GM12878 (cell line): ENCODE results near the gene KRTAP10-6.

ENCODE experiments used
- E4F1 ChIP-seq: fragments of 450-650 bp; IDR thresholded peaks from 2 replicates; pipeline ENCODE4 v1.6.1; 2018; ENCODE audit warnings: borderline replicate concordance, mild to moderate bottlenecking; ENCODE audit not compliant: partially characterized antibody
- EZH2 ChIP-seq: IDR thresholded peaks from 2 replicates; pipeline ENCODE4 v1.6.1; 2012; ENCODE audit warnings: low read depth, mild to moderate bottlenecking, control low read depth, inconsistent platforms, low read length, borderline replicate concordance; ENCODE audit not compliant: control insufficient read depth
- MAX ChIP-seq: IDR thresholded peaks from 2 replicates; pipeline ENCODE4 v1.6.1; 2012; ENCODE audit warnings: low read depth, low read length, improper control_type of control experiment
- POLR2A ChIP-seq: IDR thresholded peaks from 2 replicates; pipeline ENCODE4 v1.6.1; 2011; ENCODE audit warnings: low read depth, mild to moderate bottlenecking, low read length
- RAD21 ChIP-seq: IDR thresholded peaks from 2 replicates; pipeline ENCODE4 v1.6.1; 2011; ENCODE audit warnings: mild to moderate bottlenecking, low read depth, low read length, moderate library complexity; ENCODE audit not compliant: insufficient read depth
- RCOR1 ChIP-seq: conservative IDR thresholded peaks from 2 replicates; pipeline ENCODE4 v1.6.1; 2012; ENCODE audit warnings: low read depth, low read length, improper control_type of control experiment
- SIN3A ChIP-seq: IDR thresholded peaks from 2 replicates; pipeline ENCODE4 v1.6.1; 2012; ENCODE audit warnings: low read depth, low read length, improper control_type of control experiment
- SUPT20H ChIP-seq: IDR thresholded peaks from 2 replicates; pipeline ENCODE4 v1.6.1; 2011; ENCODE audit warnings: low read depth, mild to moderate bottlenecking, low read length, moderate library complexity, borderline replicate concordance; ENCODE audit not compliant: control insufficient read depth
- TF ChIP-seq, protein P1 (sequence below): IDR thresholded peaks from 2 replicates; pipeline ENCODE4 v1.6.1; 2011; ENCODE audit warnings: low read depth, low read length, improper control_type of control experiment, borderline replicate concordance
- TF ChIP-seq, protein P2 (sequence below): IDR thresholded peaks from 2 replicates; pipeline ENCODE4 v1.6.1; 2012; ENCODE audit warnings: low read depth, low read length, improper control_type of control experiment
- TF ChIP-seq, protein P3 (sequence below), 3 experiments: IDR thresholded peaks in 2 of 3; conservative IDR thresholded peaks in 1 of 3; 2 replicates each; pipeline ENCODE4 v1.5.1; 2011; ENCODE audit warnings: low read depth in 3 of 3, low read length in 3 of 3, mild to moderate bottlenecking in 3 of 3, control low read depth in 2 of 3, moderate library complexity in 2 of 3, inconsistent platforms in 1 of 3, mixed read lengths in 1 of 3; ENCODE audit not compliant: control insufficient read depth in 2 of 3, insufficient read depth in 1 of 3; ENCODE audit errors: extremely low read depth in 1 of 3
- TF ChIP-seq, protein P4 (sequence below): fragments of 450-650 bp; IDR thresholded peaks from 2 replicates; pipeline ENCODE4 v1.6.1; 2017; ENCODE audit warnings: mild to moderate bottlenecking

DNA sequence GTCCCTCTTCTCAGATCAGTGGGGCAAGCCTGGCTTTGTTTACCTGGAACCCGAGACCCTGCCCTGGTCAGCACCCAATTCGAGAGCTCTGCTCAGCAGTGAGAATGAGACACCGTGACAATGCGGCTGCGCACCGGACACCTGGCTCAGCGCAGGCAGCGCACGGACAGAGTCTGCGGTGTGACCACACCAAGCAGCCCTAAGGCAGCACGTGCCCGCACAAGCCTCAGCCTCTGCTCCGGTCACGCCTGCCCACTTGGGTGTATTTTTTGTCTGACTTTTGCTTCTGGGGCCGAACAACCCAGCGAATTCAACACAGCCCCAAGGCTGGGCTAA is 24.3 kb upstream of the KRTAP10-6 start:
- TF ChIP-seq SIN3A (no peak), EZH2 (no peak), RCOR1 (no peak), E4F1 (no peak), SUPT20H (no peak), MAX (no peak), POLR2A (no peak), RAD21 (no peak)
- TF ChIP-seq, protein P1, sequence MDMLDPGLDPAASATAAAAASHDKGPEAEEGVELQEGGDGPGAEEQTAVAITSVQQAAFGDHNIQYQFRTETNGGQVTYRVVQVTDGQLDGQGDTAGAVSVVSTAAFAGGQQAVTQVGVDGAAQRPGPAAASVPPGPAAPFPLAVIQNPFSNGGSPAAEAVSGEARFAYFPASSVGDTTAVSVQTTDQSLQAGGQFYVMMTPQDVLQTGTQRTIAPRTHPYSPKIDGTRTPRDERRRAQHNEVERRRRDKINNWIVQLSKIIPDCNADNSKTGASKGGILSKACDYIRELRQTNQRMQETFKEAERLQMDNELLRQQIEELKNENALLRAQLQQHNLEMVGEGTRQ, result no peak
- TF ChIP-seq, protein P2, sequence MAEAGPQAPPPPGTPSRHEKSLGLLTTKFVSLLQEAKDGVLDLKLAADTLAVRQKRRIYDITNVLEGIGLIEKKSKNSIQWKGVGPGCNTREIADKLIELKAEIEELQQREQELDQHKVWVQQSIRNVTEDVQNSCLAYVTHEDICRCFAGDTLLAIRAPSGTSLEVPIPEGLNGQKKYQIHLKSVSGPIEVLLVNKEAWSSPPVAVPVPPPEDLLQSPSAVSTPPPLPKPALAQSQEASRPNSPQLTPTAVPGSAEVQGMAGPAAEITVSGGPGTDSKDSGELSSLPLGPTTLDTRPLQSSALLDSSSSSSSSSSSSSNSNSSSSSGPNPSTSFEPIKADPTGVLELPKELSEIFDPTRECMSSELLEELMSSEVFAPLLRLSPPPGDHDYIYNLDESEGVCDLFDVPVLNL, result no peak
- TF ChIP-seq, protein P3, sequence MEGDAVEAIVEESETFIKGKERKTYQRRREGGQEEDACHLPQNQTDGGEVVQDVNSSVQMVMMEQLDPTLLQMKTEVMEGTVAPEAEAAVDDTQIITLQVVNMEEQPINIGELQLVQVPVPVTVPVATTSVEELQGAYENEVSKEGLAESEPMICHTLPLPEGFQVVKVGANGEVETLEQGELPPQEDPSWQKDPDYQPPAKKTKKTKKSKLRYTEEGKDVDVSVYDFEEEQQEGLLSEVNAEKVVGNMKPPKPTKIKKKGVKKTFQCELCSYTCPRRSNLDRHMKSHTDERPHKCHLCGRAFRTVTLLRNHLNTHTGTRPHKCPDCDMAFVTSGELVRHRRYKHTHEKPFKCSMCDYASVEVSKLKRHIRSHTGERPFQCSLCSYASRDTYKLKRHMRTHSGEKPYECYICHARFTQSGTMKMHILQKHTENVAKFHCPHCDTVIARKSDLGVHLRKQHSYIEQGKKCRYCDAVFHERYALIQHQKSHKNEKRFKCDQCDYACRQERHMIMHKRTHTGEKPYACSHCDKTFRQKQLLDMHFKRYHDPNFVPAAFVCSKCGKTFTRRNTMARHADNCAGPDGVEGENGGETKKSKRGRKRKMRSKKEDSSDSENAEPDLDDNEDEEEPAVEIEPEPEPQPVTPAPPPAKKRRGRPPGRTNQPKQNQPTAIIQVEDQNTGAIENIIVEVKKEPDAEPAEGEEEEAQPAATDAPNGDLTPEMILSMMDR (IDR thresholded peaks at IDR 0.05 in 2 of 3, conservative IDR thresholded peaks at IDR 0.05 in 1 of 3; ENCODE audit: control insufficient read depth in 2 of 3, extremely low read depth in 1 of 3, insufficient read depth in 1 of 3, low read depth in 3 of 3, low read length in 3 of 3), result no peak
- TF ChIP-seq, protein P4, sequence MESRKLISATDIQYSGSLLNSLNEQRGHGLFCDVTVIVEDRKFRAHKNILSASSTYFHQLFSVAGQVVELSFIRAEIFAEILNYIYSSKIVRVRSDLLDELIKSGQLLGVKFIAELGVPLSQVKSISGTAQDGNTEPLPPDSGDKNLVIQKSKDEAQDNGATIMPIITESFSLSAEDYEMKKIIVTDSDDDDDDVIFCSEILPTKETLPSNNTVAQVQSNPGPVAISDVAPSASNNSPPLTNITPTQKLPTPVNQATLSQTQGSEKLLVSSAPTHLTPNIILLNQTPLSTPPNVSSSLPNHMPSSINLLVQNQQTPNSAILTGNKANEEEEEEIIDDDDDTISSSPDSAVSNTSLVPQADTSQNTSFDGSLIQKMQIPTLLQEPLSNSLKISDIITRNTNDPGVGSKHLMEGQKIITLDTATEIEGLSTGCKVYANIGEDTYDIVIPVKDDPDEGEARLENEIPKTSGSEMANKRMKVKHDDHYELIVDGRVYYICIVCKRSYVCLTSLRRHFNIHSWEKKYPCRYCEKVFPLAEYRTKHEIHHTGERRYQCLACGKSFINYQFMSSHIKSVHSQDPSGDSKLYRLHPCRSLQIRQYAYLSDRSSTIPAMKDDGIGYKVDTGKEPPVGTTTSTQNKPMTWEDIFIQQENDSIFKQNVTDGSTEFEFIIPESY, result no peak
